ENCODE results near the gene HDC. TPM values are rescaled to one million over a fixed set of nuclear protein-coding genes. Genes with fewer than 3 reads are reported as not detected.
A peak's percentile ranks its signal among the peaks of the same experiment; 100 is the strongest.

Gene HDC
- total and polyA plus RNA-seq, 5 experiments from 2014 or later, result not detected

- Mint-ChIP-seq H3K9me3 (no peaks in the 10 kb centered on the region), H3K27ac (no peak overlapping the region), H3K4me1 (peaks cover 6 to 25% (median 19%) of the 10 kb centered on the region in 4 donors), H3K4me3 (no peak overlapping the region), H3K27me3 (peaks cover 0 to 8% (median 0%) of the 10 kb centered on the region in 5 donors), H3K36me3 (no peaks in the 10 kb centered on the region)
- ATAC-seq, result no peak
- DNase-seq, result no peak
- POLR2A ChIA-PET, result no interaction called here
Measured at GRCh38 chr15:50250760-50251394, 14.6 kb downstream of the HDC start.

GRCh38 chr15:50249704-50250103, 15.8 kb downstream of the HDC start:
- no peak for ATAC-seq
- POLR2A ChIA-PET, result no interaction called here

GRCh38 chr15:50248994-50249582, 16.4 kb downstream of the HDC start:
- POLR2A ChIA-PET, result no interaction called here
- peak overlapping the region in 8 of 10 donors; percentile 3 to 96 (median 82) for H3K27ac Mint-ChIP-seq
- H3K4me3 Mint-ChIP-seq, result peak overlapping the region in 2 of 10 donors; percentile 28 to 38
- no peak for ATAC-seq
- peaks cover 0 to 3% (median 0%) of the 10 kb centered on the region in 5 donors for H3K27me3 Mint-ChIP-seq
- no peak for DNase-seq
- peaks cover 6 to 25% (median 19%) of the 10 kb centered on the region in 4 donors for H3K4me1 Mint-ChIP-seq
- no peaks in the 10 kb centered on the region for H3K36me3 Mint-ChIP-seq
- H3K9me3 Mint-ChIP-seq, result no peaks in the 10 kb centered on the region

More at GRCh38 chr15:50249704-50250103, 15.8 kb downstream of the HDC start:
- peaks cover 6 to 25% (median 19%) of the 10 kb centered on the region in 4 donors for H3K4me1 Mint-ChIP-seq
- H3K27me3 Mint-ChIP-seq, result peaks cover 0 to 7% (median 0%) of the 10 kb centered on the region in 5 donors
- H3K36me3 Mint-ChIP-seq, result no peaks in the 10 kb centered on the region
- H3K9me3 Mint-ChIP-seq, result no peaks in the 10 kb centered on the region
- no peak overlapping the region for H3K4me3 Mint-ChIP-seq
- H3K27ac Mint-ChIP-seq, result no peak overlapping the region
- DNase-seq, result no peak

- Mint-ChIP-seq H3K4me1 (peaks cover 6 to 25% (median 19%) of the 10 kb centered on the region in 4 donors), H3K4me3 (peak overlapping the region; percentile 63 to 86 (median 78)), H3K36me3 (no peaks in the 10 kb centered on the region), H3K9me3 (no peaks in the 10 kb centered on the region), H3K27ac (peak overlapping the region; percentile 89 to 98 (median 93)), H3K27me3 (peaks cover 0 to under 1% (median 0%) of the 10 kb centered on the region in 5 donors)
- ATAC-seq, result peak; percentile 97 to 99
- POLR2A ChIA-PET, result interaction anchor here (2.0 kb wide), 1 partner anchor 107 kb away, joined by 10 read pairs; the partner anchor contains the start of gene GABPB1
- DNase-seq, result peak in 9 of 10 donors; percentile 1 to 69 (median 27)
Measured at GRCh38 chr15:50247819-50248655, 17.5 kb downstream of the HDC start.

GRCh38 chr15:50246631-50247030, 18.9 kb downstream of the HDC start:
- H3K27me3 Mint-ChIP-seq, result no peaks in the 10 kb centered on the region
- DNase-seq (no peak), ATAC-seq (no peak)
- no peaks in the 10 kb centered on the region for H3K36me3 Mint-ChIP-seq
- H3K4me1 Mint-ChIP-seq, result peaks cover 6 to 25% (median 19%) of the 10 kb centered on the region in 4 donors
- H3K27ac Mint-ChIP-seq, result peak overlapping the region in 1 of 10 donors; percentile 57
- no peaks in the 10 kb centered on the region for H3K9me3 Mint-ChIP-seq
- H3K4me3 Mint-ChIP-seq, result peak overlapping the region in 1 of 10 donors; percentile 19
- POLR2A ChIA-PET, result interaction anchor here (2.0 kb wide), 1 partner anchor 109 kb away, joined by 10 read pairs; the partner anchor contains the start of gene GABPB1

- POLR2A ChIA-PET, result no interaction called here
- no peak overlapping the region for H3K4me3 Mint-ChIP-seq
- no peaks in the 10 kb centered on the region for H3K9me3 Mint-ChIP-seq
- no peaks in the 10 kb centered on the region for H3K27me3 Mint-ChIP-seq
- ATAC-seq (no peak), DNase-seq (no peak)
- H3K4me1 Mint-ChIP-seq, result peaks cover 8 to 25% (median 19%) of the 10 kb centered on the region in 4 donors
- peak overlapping the region in 1 of 10 donors; percentile 0 for H3K27ac Mint-ChIP-seq
- H3K36me3 Mint-ChIP-seq, result no peaks in the 10 kb centered on the region
Measured at GRCh38 chr15:50244959-50245624, 20.4 kb downstream of the HDC start.

GRCh38 chr15:50244153-50244552, 21.4 kb downstream of the HDC start:
- POLR2A ChIA-PET, result no interaction called here
- DNase-seq (no peak), ATAC-seq (no peak)
- Mint-ChIP-seq H3K36me3 (no peaks in the 10 kb centered on the region), H3K4me1 (peaks cover 8 to 24% (median 18%) of the 10 kb centered on the region in 4 donors), H3K4me3 (no peak overlapping the region), H3K27ac (no peak overlapping the region), H3K27me3 (no peaks in the 10 kb centered on the region), H3K9me3 (no peaks in the 10 kb centered on the region)

- DNase-seq, result no peak
- no peak overlapping the region for H3K27ac Mint-ChIP-seq
- POLR2A ChIA-PET, result no interaction called here
Measured at GRCh38 chr15:50241684-50242450, 23.7 kb downstream of the HDC start.

GRCh38 chr15:50238255-50238654, 27.3 kb downstream of the HDC start:
- Mint-ChIP-seq H3K36me3 (no peaks in the 10 kb centered on the region), H3K4me3 (no peak overlapping the region), H3K27me3 (no peaks in the 10 kb centered on the region), H3K9me3 (no peaks in the 10 kb centered on the region), H3K27ac (no peak overlapping the region), H3K4me1 (peaks cover 0 to 2% (median 0%) of the 10 kb centered on the region in 4 donors)
- DNase-seq (no peak), ATAC-seq (no peak)
- POLR2A ChIA-PET, result no interaction called here

More at GRCh38 chr15:50241684-50242450, 23.7 kb downstream of the HDC start:
- Mint-ChIP-seq H3K4me3 (no peak overlapping the region), H3K9me3 (no peaks in the 10 kb centered on the region), H3K36me3 (no peaks in the 10 kb centered on the region), H3K27me3 (no peaks in the 10 kb centered on the region), H3K4me1 (peaks cover 0 to 2% (median 1%) of the 10 kb centered on the region in 4 donors)
- no peak for ATAC-seq

- DNase-seq (no peak), ATAC-seq (no peak)
- no peaks in the 10 kb centered on the region for H3K9me3 Mint-ChIP-seq
- no peaks in the 10 kb centered on the region for H3K36me3 Mint-ChIP-seq
- no peaks in the 10 kb centered on the region for H3K27me3 Mint-ChIP-seq
- POLR2A ChIA-PET, result no interaction called here
- H3K4me3 Mint-ChIP-seq, result no peak overlapping the region
- H3K4me1 Mint-ChIP-seq, result peaks cover 0 to 2% (median 0%) of the 10 kb centered on the region in 4 donors
- H3K27ac Mint-ChIP-seq, result no peak overlapping the region
Measured at GRCh38 chr15:50236433-50236832, 29.1 kb downstream of the HDC start.

GRCh38 chr15:50235794-50236193, 29.7 kb downstream of the HDC start:
- POLR2A ChIA-PET, result no interaction called here
- no peaks in the 10 kb centered on the region for H3K36me3 Mint-ChIP-seq
- no peaks in the 10 kb centered on the region for H3K9me3 Mint-ChIP-seq

GRCh38 chr15:50234764-50235163, 30.8 kb downstream of the HDC start:
- Mint-ChIP-seq H3K9me3 (no peaks in the 10 kb centered on the region), H3K27ac (no peak overlapping the region), H3K27me3 (no peaks in the 10 kb centered on the region), H3K4me1 (no peaks in the 10 kb centered on the region), H3K36me3 (no peaks in the 10 kb centered on the region), H3K4me3 (no peak overlapping the region)
- POLR2A ChIA-PET, result no interaction called here
- no peak for DNase-seq
- ATAC-seq, result no peak

More at GRCh38 chr15:50235794-50236193, 29.7 kb downstream of the HDC start:
- ATAC-seq, result no peak
- Mint-ChIP-seq H3K4me3 (no peak overlapping the region), H3K4me1 (no peaks in the 10 kb centered on the region), H3K27me3 (no peaks in the 10 kb centered on the region), H3K27ac (no peak overlapping the region)
- no peak for DNase-seq
